ENCODE results near the gene RALY. TPM values are rescaled to one million over a fixed set of nuclear protein-coding genes. Genes with fewer than 3 reads are reported as not detected.

The RALY gene
- total RNA-seq, 2 experiments from 2014 or later: 204 to 209 TPM

GRCh38 chr20:34096699-34097444, 103.2 kb downstream of the RALY start:
- H3K36me3 Mint-ChIP-seq (ENCODE audit: low read depth): peaks cover 85% of the 10 kb centered on the region
- H3K27ac Mint-ChIP-seq: no peak overlapping the region
- CTCF ChIA-PET: no interaction called here
- H3K4me3 Mint-ChIP-seq: no peak overlapping the region
- no peak for DNase-seq
- H3K4me1 Mint-ChIP-seq: peaks cover 18% of the 10 kb centered on the region
- POLR2A ChIA-PET: interaction anchor here (0.8 to 1.2 kb wide), 4 partner anchors 10 to 16 kb away, joined by 3 to 6 read pairs (median 4); partner anchors contain the start of gene EIF2S2
- no peaks in the 10 kb centered on the region for H3K27me3 Mint-ChIP-seq
- H3K9me3 Mint-ChIP-seq: no peaks in the 10 kb centered on the region

- Mint-ChIP-seq H3K36me3 (ENCODE audit: low read depth) (peaks cover 85% of the 10 kb centered on the region), H3K4me1 (peaks cover 21% of the 10 kb centered on the region), H3K27ac (no peak overlapping the region), H3K4me3 (no peak overlapping the region), H3K9me3 (no peaks in the 10 kb centered on the region), H3K27me3 (no peaks in the 10 kb centered on the region)
- POLR2A ChIA-PET: interaction anchor here (6.1 kb wide), 1 partner anchor 14 kb away, joined by 53 read pairs; the partner anchor contains the start of gene EIF2S2
- DNase-seq: no peak
- CTCF ChIA-PET: no interaction called here
These were observed 104.9 kb downstream of the RALY start for GRCh38 chr20:34098570-34098969.

GRCh38 chr20:34099675-34100074, 106.0 kb downstream of the RALY start:
- Mint-ChIP-seq H3K9me3 (no peaks in the 10 kb centered on the region), H3K27ac (no peak overlapping the region), H3K4me3 (no peak overlapping the region), H3K27me3 (no peaks in the 10 kb centered on the region), H3K36me3 (ENCODE audit: low read depth) (peaks cover 89% of the 10 kb centered on the region), H3K4me1 (peaks cover 31% of the 10 kb centered on the region)
- POLR2A ChIA-PET: interaction anchor here (1.0 to 6.1 kb wide), 2 partner anchors 9 to 13 kb away, joined by 9 to 53 read pairs; partner anchors contain the start of gene EIF2S2
- CTCF ChIA-PET: no interaction called here
- no peak for DNase-seq

DNA sequence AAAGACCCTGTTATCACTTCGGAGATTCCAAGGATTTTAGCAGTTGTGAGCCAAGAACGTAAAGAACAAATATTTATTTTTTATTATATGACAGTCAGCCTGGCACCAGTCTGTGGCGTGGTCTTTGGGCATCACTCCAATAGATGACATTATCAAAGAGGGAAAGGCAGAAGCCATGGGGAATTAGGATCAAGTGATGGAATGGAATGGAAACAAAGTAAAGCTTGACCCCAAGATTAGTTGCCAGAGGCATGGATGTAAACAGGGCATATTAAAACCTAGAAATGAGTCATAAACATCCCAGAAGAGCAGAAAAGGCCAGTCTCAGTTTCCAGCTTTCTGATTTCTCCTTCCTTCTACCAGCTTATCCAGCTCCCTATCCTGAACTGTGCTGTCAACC, 106.9 kb downstream of the RALY start:
- Mint-ChIP-seq H3K36me3 (ENCODE audit: low read depth) (peaks cover 92% of the 10 kb centered on the region), H3K27ac (no peak overlapping the region), H3K27me3 (no peaks in the 10 kb centered on the region), H3K4me3 (no peak overlapping the region), H3K9me3 (no peaks in the 10 kb centered on the region), H3K4me1 (peaks cover 40% of the 10 kb centered on the region)
- POLR2A ChIA-PET: interaction anchor here (1.5 to 6.1 kb wide), 2 partner anchors 12 to 24 kb away, joined by 3 to 53 read pairs; partner anchors contain the start of gene EIF2S2
- CTCF ChIA-PET: interaction anchor here (1.0 kb wide), 1 partner anchor 186 kb away, joined by 3 read pairs; no protein-coding TSS in a partner anchor
- DNase-seq: no peak

DNA sequence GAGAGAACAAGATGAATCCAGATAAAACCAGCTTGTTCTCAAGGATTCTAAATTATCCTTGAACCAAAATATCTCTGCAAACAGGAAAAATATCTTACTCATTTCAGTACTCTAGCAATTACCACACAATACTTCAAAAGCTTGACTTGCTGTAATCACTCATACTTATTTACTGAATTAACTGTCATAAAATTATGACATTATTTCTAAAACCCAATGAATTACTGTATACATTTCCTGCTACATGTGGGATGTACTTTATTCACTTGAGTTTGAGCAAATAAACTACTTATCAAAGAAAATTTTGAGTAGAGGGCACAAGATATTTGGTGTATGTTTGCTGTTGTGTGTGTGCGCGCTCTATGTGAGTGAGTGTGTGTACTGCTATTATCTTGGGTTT, 108.6 kb downstream of the RALY start:
- ChIA-PET POLR2A (interaction anchor here (0.9 to 6.1 kb wide), 4 partner anchors 10 to 30 kb away, joined by 3 to 53 read pairs (median 3); partner anchors contain the start of gene EIF2S2), CTCF (interaction anchor here (0.7 kb wide), 2 partner anchors 10 to 368 kb away, joined by 3 read pairs; partner anchors contain the start of gene EIF2S2)
- Mint-ChIP-seq H3K4me3 (no peak overlapping the region), H3K9me3 (no peaks in the 10 kb centered on the region), H3K4me1 (peaks cover 55% of the 10 kb centered on the region), H3K36me3 (ENCODE audit: low read depth) (peaks cover 86% of the 10 kb centered on the region), H3K27ac (no peak overlapping the region), H3K27me3 (no peaks in the 10 kb centered on the region)
- DNase-seq: no peak

DNA sequence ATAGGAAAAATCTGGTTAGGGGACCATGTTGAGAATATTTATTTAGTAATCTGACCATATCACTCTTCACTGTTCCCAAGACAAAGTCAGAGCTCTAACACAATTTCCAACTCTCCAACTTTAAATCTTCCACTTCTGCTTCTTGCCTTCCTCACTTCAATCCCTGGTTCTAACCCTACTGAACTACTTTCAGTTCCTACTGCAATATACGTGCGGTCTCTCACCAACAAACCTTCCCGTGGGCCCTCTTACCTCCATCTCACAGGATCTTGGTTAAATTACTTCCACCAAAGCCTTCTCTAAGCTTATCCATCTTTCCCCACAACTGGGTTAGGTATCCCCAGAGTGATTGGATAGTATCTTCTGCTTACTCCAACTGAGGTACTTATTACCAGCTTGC, 110.3 kb downstream of the RALY start:
- POLR2A ChIA-PET: interaction anchor here (0.9 to 6.1 kb wide), 2 partner anchors 8 to 110 kb away, joined by 3 to 53 read pairs; partner anchors contain the start of genes EIF2S2 and RALY
- Mint-ChIP-seq H3K4me1 (peaks cover 72% of the 10 kb centered on the region), H3K36me3 (ENCODE audit: low read depth) (peaks cover 87% of the 10 kb centered on the region), H3K27me3 (no peaks in the 10 kb centered on the region), H3K4me3 (no peak overlapping the region), H3K27ac (peak overlapping the region; percentile 40), H3K9me3 (no peaks in the 10 kb centered on the region)
- DNase-seq: no peak
- CTCF ChIA-PET: interaction anchor here (0.8 kb wide), 1 partner anchor 189 kb away, joined by 3 read pairs; no protein-coding TSS in a partner anchor

DNA sequence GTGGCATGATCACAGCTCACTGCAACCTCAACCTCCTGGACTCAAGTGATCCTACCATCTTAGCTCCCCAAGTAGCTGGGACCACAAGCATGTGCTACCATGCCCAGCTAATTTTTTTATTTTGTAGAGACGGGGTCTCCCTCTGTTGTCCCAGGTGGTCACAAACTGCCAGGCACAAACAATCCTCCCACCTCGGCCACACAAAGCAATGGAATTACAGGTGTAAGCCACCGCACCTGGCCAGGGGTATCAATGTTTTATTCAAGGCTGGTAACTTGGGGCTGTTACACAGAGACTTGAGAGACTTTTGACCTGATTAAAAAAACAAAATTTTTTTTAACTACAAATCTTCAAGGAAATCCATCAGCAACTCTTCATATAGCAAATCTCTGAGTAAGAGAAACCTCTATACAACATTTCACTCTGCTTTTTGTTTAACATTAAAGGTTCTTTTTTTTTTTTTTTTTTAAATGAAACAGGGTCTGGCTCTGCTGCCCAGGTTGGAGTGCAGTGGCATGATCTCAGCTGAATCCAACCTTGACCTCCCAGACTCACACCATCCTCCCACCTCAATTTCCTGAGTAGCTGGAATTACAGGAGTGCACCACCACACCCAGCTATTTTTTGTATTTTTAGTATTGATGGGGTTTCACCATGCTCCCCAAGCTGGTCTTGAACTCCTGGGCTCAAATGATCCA, 112.4 kb downstream of the RALY start:
- H3K4me1 Mint-ChIP-seq: peaks cover 80% of the 10 kb centered on the region
- ChIA-PET CTCF (no interaction called here), POLR2A (no interaction called here)
- peaks cover 90% of the 10 kb centered on the region for H3K36me3 Mint-ChIP-seq (ENCODE audit: low read depth)
- peak overlapping the region; percentile 48 for H3K27ac Mint-ChIP-seq
- no peak for DNase-seq
- no peak overlapping the region for H3K4me3 Mint-ChIP-seq
- H3K27me3 Mint-ChIP-seq: no peaks in the 10 kb centered on the region
- H3K9me3 Mint-ChIP-seq: no peaks in the 10 kb centered on the region

DNA sequence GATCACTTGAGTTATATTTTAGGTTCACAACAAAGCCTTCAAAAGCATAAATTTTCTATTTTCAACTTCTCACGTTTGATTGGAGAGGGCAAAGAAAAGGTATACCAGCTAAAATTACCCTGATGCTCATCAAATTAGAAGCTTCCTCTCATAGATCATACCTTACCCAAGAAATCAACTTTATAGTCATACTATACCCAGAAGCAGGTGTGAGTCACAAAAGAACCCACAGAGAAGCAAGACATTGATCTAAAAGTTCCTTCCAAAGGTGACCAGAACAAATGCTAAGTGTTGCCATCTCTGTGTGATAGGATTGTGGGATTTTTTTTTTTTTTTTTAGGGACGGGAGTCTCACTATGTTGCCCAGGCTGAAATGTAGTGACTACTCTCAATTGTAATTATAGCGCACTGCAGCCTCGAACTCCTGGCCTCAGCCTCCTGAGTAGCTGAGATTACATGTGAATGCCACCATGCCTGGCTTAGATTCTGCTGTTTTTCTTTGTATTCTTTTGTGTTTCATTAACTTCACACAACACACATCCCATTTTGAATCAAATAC, 115.0 kb downstream of the RALY start:
- H3K9me3 Mint-ChIP-seq: no peaks in the 10 kb centered on the region
- H3K4me1 Mint-ChIP-seq: peaks cover 69% of the 10 kb centered on the region
- peaks cover 72% of the 10 kb centered on the region for H3K36me3 Mint-ChIP-seq (ENCODE audit: low read depth)
- ChIA-PET CTCF (interaction anchor here (0.7 to 2.6 kb wide), 3 partner anchors 16 to 194 kb away, joined by 3 to 14 read pairs (median 3); no protein-coding TSS in a partner anchor), POLR2A (interaction anchor here (0.7 to 2.5 kb wide), 6 partner anchors 9 to 1571 kb away, joined by 3 to 9 read pairs (median 6); partner anchors contain the start of gene CBFA2T2)
- peak overlapping the region; percentile 23 for H3K27ac Mint-ChIP-seq
- peak overlapping the region; percentile 8 for H3K4me3 Mint-ChIP-seq
- DNase-seq: no peak
- no peaks in the 10 kb centered on the region for H3K27me3 Mint-ChIP-seq

GRCh38 chr20:34109442-34109841, 115.7 kb downstream of the RALY start:
- Mint-ChIP-seq H3K27ac (peak overlapping the region; percentile 26), H3K36me3 (ENCODE audit: low read depth) (peaks cover 64% of the 10 kb centered on the region), H3K4me1 (peaks cover 62% of the 10 kb centered on the region), H3K4me3 (peak overlapping the region; percentile 36), H3K9me3 (no peaks in the 10 kb centered on the region), H3K27me3 (no peaks in the 10 kb centered on the region)
- CTCF ChIA-PET: interaction anchor here (0.7 to 2.6 kb wide), 3 partner anchors 16 to 1588 kb away, joined by 3 to 14 read pairs (median 3); no protein-coding TSS in a partner anchor
- DNase-seq: no peak
- POLR2A ChIA-PET: interaction anchor here (0.7 to 2.5 kb wide), 4 partner anchors 10 to 1572 kb away, joined by 3 to 9 read pairs (median 9); no protein-coding TSS in a partner anchor

- ChIA-PET POLR2A (interaction anchor here (1.9 to 2.5 kb wide), 3 partner anchors 10 to 28 kb away, joined by 9 read pairs; no protein-coding TSS in a partner anchor), CTCF (interaction anchor here (1.3 to 2.6 kb wide), 2 partner anchors 17 to 19 kb away, joined by 3 to 14 read pairs; no protein-coding TSS in a partner anchor)
- Mint-ChIP-seq H3K4me3 (peak overlapping the region; percentile 86), H3K27me3 (no peaks in the 10 kb centered on the region), H3K36me3 (ENCODE audit: low read depth) (peaks cover 57% of the 10 kb centered on the region), H3K9me3 (no peaks in the 10 kb centered on the region), H3K4me1 (peaks cover 54% of the 10 kb centered on the region), H3K27ac (peak overlapping the region; percentile 92)
- DNase-seq: no peak
These were observed 116.5 kb downstream of the RALY start for GRCh38 chr20:34110025-34110744.

- no peak for DNase-seq
- H3K4me3 Mint-ChIP-seq: peak overlapping the region; percentile 86
- peaks cover 46% of the 10 kb centered on the region for H3K4me1 Mint-ChIP-seq
- peaks cover 2% of the 10 kb centered on the region for H3K27me3 Mint-ChIP-seq
- no peaks in the 10 kb centered on the region for H3K9me3 Mint-ChIP-seq
- ChIA-PET POLR2A (interaction anchor here (0.6 to 3.4 kb wide), 23 partner anchors 9 to 1173 kb away, joined by 3 to 73 read pairs (median 9); partner anchors contain the start of genes ACTL10, CHMP4B, EIF6 and PXMP4), CTCF (interaction anchor here (0.9 kb wide), 1 partner anchor 16 kb away, joined by 4 read pairs; no protein-coding TSS in a partner anchor)
- H3K27ac Mint-ChIP-seq: peak overlapping the region; percentile 92
- peaks cover 49% of the 10 kb centered on the region for H3K36me3 Mint-ChIP-seq (ENCODE audit: low read depth)
These were observed 117.3 kb downstream of the RALY start for GRCh38 chr20:34110745-34111641.
